Suprapubic skin (tissue), 3 donors: ENCODE data around the gene RPL19.

ENCODE experiments used
- CTCF ChIP-seq, 2 donors: fragments of 200-600 bp in 1 of 2; fragments of 450-650 bp in 1 of 2; sonication (generic) in 1 of 2; IDR thresholded peaks; one replicate each; pipeline ENCODE4 v1.5.1; 2016 to 2019; ENCODE audit warnings: antibody characterized with exemption in 2 of 2, mild to moderate bottlenecking in 1 of 2, moderate library complexity in 1 of 2
- POLR2A ChIP-seq, 2 donors: fragments of 450-650 bp; IDR thresholded peaks; one replicate each; pipeline ENCODE4 v1.6.1; 2017; ENCODE audit warnings: antibody characterized with exemption in 2 of 2, mild to moderate bottlenecking in 2 of 2, moderate library complexity in 2 of 2

GRCh38 chr17:39236981-39237441 lies 36.9 kb downstream of the RPL19 start:
- TF ChIP-seq POLR2A (IDR thresholded peaks at IDR 0.05) (no peak), CTCF (IDR thresholded peaks at IDR 0.05) (no peak)
